Retinal pigment epithelial cell (primary cell): ENCODE results near the gene SIRT2.

Experiments
- DNase-seq: peaks from one replicate; pipeline ENCODE4 v3.0.0-alpha.2; 2010; ENCODE audit warnings: low read depth
- H3K4me3 ChIP-seq: 2 replicates; pipeline ENCODE4 v1.5.1; 2011; ENCODE audit warnings: mild to moderate bottlenecking, low read length, control low read depth, moderate library complexity
- TF ChIP-seq, protein P1 (sequence below): conservative IDR thresholded peaks from 2 replicates; pipeline ENCODE4 v1.5.1; 2011; ENCODE audit warnings: low read depth, low read length, control low read depth, inconsistent platforms

The SIRT2 gene

DNA sequence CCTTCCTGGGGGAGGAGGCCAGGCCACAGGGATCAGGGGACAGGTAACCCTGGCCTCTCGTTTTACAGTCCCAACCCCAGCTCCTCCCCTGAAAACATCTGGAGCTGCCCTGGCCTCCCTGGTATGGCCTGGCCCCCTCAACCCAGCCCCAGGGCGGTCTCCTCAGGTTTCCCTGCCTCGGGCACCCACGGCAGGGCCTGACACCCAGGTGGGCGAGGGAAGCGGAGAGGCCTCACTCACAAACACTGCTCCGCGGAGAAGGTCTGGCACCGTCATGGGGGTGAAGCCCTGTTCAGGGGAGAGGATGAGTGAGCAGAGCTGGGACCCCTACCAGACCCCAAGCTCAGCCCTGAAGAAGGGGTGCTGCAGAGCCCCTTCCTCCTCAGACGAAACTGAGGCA is 19.1 kb upstream of the SIRT2 start:
- no peak overlapping the region for H3K4me3 ChIP-seq
- DNase-seq, result no peak
- TF ChIP-seq, protein P1, sequence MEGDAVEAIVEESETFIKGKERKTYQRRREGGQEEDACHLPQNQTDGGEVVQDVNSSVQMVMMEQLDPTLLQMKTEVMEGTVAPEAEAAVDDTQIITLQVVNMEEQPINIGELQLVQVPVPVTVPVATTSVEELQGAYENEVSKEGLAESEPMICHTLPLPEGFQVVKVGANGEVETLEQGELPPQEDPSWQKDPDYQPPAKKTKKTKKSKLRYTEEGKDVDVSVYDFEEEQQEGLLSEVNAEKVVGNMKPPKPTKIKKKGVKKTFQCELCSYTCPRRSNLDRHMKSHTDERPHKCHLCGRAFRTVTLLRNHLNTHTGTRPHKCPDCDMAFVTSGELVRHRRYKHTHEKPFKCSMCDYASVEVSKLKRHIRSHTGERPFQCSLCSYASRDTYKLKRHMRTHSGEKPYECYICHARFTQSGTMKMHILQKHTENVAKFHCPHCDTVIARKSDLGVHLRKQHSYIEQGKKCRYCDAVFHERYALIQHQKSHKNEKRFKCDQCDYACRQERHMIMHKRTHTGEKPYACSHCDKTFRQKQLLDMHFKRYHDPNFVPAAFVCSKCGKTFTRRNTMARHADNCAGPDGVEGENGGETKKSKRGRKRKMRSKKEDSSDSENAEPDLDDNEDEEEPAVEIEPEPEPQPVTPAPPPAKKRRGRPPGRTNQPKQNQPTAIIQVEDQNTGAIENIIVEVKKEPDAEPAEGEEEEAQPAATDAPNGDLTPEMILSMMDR, result no peak

DNA sequence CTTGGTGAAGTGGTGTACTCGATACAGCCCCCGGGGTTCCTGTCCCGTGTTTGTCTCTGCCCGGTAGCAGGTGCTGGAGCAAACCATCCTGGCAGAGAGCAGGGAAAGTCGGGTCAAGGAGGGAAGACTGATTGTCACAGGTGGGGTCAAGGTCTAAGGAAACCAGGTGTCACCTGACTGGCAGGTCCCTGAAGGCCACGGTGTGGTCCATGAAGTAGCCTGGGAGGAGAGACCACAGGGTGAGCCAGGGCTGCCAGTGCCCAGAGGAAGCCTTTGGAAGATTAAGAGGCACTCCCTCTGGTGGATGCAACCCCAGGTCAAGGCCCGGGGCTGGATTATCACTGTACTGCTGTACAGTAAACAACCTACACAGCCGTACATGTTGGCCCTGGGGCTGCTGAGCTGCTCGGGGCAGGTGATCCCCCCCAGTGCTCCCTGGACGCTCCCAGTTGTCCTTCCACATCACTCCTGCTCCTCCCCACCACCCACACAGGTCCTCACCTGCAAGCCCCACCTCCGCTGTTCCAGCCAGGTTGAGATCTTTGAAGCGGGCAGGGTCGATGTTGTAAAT is 18.6 kb upstream of the SIRT2 start:
- TF ChIP-seq, protein P1, result peak; percentile 52
- H3K4me3 ChIP-seq, result no peak overlapping the region
- DNase-seq, result no peak

GRCh38 chr19:38917516-38917915 is 18.1 kb upstream of the SIRT2 start:
- TF ChIP-seq, protein P1, result no peak
- H3K4me3 ChIP-seq, result no peak overlapping the region
- DNase-seq, result no peak

- no peak overlapping the region for H3K4me3 ChIP-seq
- DNase-seq, result no peak
- TF ChIP-seq, protein P1, result no peak
Observed at GRCh38 chr19:38915329-38916321, 16.2 kb upstream of the SIRT2 start.

GRCh38 chr19:38913958-38914357 is 14.5 kb upstream of the SIRT2 start:
- DNase-seq, result no peak
- no peak overlapping the region for H3K4me3 ChIP-seq
- TF ChIP-seq, protein P1, result no peak

- DNase-seq, result no peak
- TF ChIP-seq, protein P1, result no peak
- no peak overlapping the region for H3K4me3 ChIP-seq
Observed at GRCh38 chr19:38912600-38913514, 13.4 kb upstream of the SIRT2 start.
